ENCODE results near the gene CCT6B. TPM values are rescaled to one million over a fixed set of nuclear protein-coding genes. Genes with fewer than 3 reads are reported as not detected.

Gene CCT6B
- total RNA-seq, 1 experiment from 2014 or later, result 3.7 TPM

DNA sequence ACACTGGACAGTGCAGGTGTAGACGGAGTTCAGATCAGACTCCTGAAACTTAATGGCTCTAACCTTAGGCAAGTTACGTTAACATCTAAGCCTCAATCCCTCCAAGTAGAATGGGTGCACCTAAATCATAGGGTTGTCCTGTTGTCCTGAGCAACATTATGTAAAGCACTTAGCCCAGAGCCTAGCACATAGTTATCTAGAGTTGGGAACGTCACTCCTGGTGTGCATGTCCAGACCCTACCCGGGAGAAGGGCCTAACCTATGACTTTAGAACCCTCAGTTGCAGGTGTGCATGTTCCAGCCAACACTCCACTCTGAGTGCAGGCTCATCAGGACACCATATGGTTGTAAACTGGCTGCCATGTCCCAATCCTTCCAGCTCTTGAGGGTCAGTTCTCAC, 45.1 kb upstream of the CCT6B start:
- H3K9me3 ChIP-seq (ENCODE audit: insufficient read depth, low read depth), result no peaks in the 10 kb centered on the region

DNA sequence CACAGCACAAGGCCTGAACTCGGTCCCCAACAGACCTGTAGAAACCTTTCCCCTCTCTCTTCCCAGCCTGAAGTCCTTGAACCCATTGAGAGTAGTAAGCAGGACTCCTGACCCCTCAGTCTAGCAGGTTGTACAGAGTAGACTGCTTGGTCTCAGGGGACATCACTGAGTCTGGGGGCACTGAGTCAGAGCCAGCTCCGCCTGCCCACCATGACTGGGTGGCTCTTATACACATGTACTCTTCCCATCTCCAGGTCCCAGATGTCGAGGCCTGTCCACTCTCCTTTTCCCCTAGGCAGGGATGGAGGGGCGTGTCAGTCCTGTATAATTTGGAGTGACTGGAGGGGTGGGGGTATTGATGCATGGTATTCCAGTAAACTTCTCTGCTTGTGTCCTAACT, 42.5 kb upstream of the CCT6B start:
- BruUV-seq (replicated peaks), result no TSS peak
- ChIA-PET CTCF (no interaction called here), POLR2A (ENCODE audit: unreplicated experiment) (no interaction called here)
- Histone ChIP-seq H3K36me3 (ENCODE audit: low read depth) (no peaks in the 10 kb centered on the region), H3F3A (ENCODE audit: insufficient read depth, low read depth) (peaks cover 16% of the 10 kb centered on the region; the same call in 1 of the 2 replicates), H3K27ac (no peak overlapping the region), H3K9me2 (ENCODE audit: insufficient read depth) (no peaks in the 10 kb centered on the region), H3K9me3 (ENCODE audit: insufficient read depth, low read depth) (no peaks in the 10 kb centered on the region), H3K4me3 (no peak overlapping the region), H4K20me1 (ENCODE audit: insufficient read depth) (no peaks in the 10 kb centered on the region), H3K4me1 (replicated peaks; ENCODE audit: insufficient read depth) (peaks cover 23% of the 10 kb centered on the region), H3K79me2 (ENCODE audit: low read depth) (no peaks in the 10 kb centered on the region), H3K27me3 (ENCODE audit: insufficient read depth, low read depth) (no peaks in the 10 kb centered on the region), H2AFZ (no peak overlapping the region), H3K4me2 (no peak overlapping the region)
- intact Hi-C loops (cut with micrococcal nuclease; ENCODE audit: unreplicated experiment), result loop anchor here (1.0 kb wide), 3 partner anchors 16 to 86 kb away; partner anchors contain the start of gene RFFL
- TF ChIP-seq, protein P1, sequence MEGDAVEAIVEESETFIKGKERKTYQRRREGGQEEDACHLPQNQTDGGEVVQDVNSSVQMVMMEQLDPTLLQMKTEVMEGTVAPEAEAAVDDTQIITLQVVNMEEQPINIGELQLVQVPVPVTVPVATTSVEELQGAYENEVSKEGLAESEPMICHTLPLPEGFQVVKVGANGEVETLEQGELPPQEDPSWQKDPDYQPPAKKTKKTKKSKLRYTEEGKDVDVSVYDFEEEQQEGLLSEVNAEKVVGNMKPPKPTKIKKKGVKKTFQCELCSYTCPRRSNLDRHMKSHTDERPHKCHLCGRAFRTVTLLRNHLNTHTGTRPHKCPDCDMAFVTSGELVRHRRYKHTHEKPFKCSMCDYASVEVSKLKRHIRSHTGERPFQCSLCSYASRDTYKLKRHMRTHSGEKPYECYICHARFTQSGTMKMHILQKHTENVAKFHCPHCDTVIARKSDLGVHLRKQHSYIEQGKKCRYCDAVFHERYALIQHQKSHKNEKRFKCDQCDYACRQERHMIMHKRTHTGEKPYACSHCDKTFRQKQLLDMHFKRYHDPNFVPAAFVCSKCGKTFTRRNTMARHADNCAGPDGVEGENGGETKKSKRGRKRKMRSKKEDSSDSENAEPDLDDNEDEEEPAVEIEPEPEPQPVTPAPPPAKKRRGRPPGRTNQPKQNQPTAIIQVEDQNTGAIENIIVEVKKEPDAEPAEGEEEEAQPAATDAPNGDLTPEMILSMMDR (conservative IDR thresholded peaks at IDR 0.05), result no peak
- TF ChIP-seq EZH2 (IDR thresholded peaks at IDR 0.05; ENCODE audit: low read depth), result no peak
- DNase-seq, result no peak

More for the DNA sequence above, 45.1 kb upstream of the CCT6B start:
- no TSS peak for BruUV-seq (replicated peaks)
- no peaks in the 10 kb centered on the region for H3K27me3 ChIP-seq (ENCODE audit: insufficient read depth, low read depth)
- H3K79me2 ChIP-seq (ENCODE audit: low read depth), result no peaks in the 10 kb centered on the region
- TF ChIP-seq, protein P1 (conservative IDR thresholded peaks at IDR 0.05), result no peak
- no peak for TF ChIP-seq EZH2 (IDR thresholded peaks at IDR 0.05; ENCODE audit: low read depth)
- H3K4me3 ChIP-seq, result no peak overlapping the region
- no peaks in the 10 kb centered on the region for H4K20me1 ChIP-seq (ENCODE audit: insufficient read depth)
- peaks cover 16% of the 10 kb centered on the region; the same call in 1 of the 2 replicates for H3F3A ChIP-seq (ENCODE audit: insufficient read depth, low read depth)
- H3K9me2 ChIP-seq (ENCODE audit: insufficient read depth), result no peaks in the 10 kb centered on the region
- H3K27ac ChIP-seq, result no peak overlapping the region
- H3K36me3 ChIP-seq (ENCODE audit: low read depth), result no peaks in the 10 kb centered on the region
- no peak for DNase-seq
- CTCF ChIA-PET, result no interaction called here
- no peak overlapping the region for H2AFZ ChIP-seq
- peaks cover 19% of the 10 kb centered on the region for H3K4me1 ChIP-seq (replicated peaks; ENCODE audit: insufficient read depth)
- intact Hi-C loops (cut with micrococcal nuclease; ENCODE audit: unreplicated experiment), result no loop called here
- POLR2A ChIA-PET (ENCODE audit: unreplicated experiment), result no interaction called here
- no peak overlapping the region for H3K4me2 ChIP-seq

DNA sequence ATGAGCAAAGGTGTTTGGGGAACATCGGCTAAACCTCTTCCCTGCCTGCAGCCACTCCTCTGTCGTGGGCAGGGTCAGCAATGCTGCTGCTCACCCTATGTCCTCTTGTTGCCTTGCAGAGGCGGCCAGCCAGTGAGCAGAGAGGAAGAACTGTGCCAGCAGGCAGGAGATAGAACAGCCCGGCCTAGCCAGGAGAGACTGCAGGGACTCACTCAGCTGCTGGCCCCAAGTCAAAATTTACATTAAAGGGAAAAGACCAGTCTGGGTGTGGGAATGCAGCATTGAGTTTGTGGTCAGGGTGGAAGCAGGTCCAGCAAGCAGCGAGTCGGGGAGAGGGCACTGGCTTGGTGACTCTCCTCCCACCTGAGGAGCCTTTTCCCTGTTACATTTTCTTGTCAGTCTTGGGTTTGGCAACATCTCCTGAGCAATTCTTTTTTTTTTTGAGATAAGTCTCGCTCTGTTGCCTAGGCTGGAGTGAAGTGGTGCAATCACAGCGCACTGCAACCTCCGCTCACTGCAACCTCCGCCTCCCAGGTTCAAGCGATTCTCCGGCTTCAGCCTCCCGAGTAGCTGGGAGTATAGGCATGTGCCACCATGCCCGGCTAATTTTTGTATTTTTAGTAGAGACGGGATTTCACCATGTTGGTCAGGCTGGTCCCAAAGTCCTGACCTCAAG, 41.8 kb upstream of the CCT6B start:
- no TSS peak for BruUV-seq (replicated peaks)
- TF ChIP-seq EZH2 (IDR thresholded peaks at IDR 0.05; ENCODE audit: low read depth), result no peak
- TF ChIP-seq, protein P1 (conservative IDR thresholded peaks at IDR 0.05), result no peak
- no peaks in the 10 kb centered on the region for H3K9me2 ChIP-seq (ENCODE audit: insufficient read depth)
- ChIA-PET CTCF (no interaction called here), POLR2A (ENCODE audit: unreplicated experiment) (no interaction called here)
- H3F3A ChIP-seq (ENCODE audit: insufficient read depth, low read depth), result peaks cover 16% of the 10 kb centered on the region; the same call in 1 of the 2 replicates
- H2AFZ ChIP-seq, result no peak overlapping the region
- intact Hi-C loops (cut with micrococcal nuclease; ENCODE audit: unreplicated experiment), result loop anchor here (1.0 kb wide), 3 partner anchors 16 to 86 kb away; partner anchors contain the start of gene RFFL
- DNase-seq, result peak; percentile 74 to 85
- no peak overlapping the region for H3K4me3 ChIP-seq
- 0 out of 2 replicates have a peak, but pooled peaks cover under 1% of the 10 kb centered on the region for H3K36me3 ChIP-seq (ENCODE audit: low read depth)
- H3K4me1 ChIP-seq (replicated peaks; ENCODE audit: insufficient read depth), result peaks cover 23% of the 10 kb centered on the region
- no peak overlapping the region for H3K27ac ChIP-seq
- peak overlapping the region; percentile 50 for H3K4me2 ChIP-seq
- no peaks in the 10 kb centered on the region for H4K20me1 ChIP-seq (ENCODE audit: insufficient read depth)
- no peaks in the 10 kb centered on the region for H3K79me2 ChIP-seq (ENCODE audit: low read depth)
- H3K27me3 ChIP-seq (ENCODE audit: insufficient read depth, low read depth), result no peaks in the 10 kb centered on the region
- H3K9me3 ChIP-seq (ENCODE audit: insufficient read depth, low read depth), result no peaks in the 10 kb centered on the region
